GM12878 (cell line): ENCODE data around the gene ARHGAP6. TPM values are rescaled to one million over a fixed set of nuclear protein-coding genes. Genes with fewer than 3 reads are reported as not detected.

Source experiments
- ATAC-seq: fragments of 200-7000 bp; cut with Tn5 transposase; 3 replicates; pipeline ENCODE4 v1.9.1; 2020; ENCODE audit warnings: mild to moderate bottlenecking, moderate library complexity
- BruUV-seq: library from RNA; stranded (reverse); fragments of 400-500 nt; replicated peaks from 2 replicates; lab custom pipeline; 2021; lab: Mats Ljungman, UMichigan
- CTCF ChIA-PET: fragments of 300-600 bp; sonication (Branson Sonifier 250); formaldehyde crosslinking; extraction: SDS; loops from one replicate; lab custom pipeline; 2021; ENCODE audit warnings: inconsistent platforms; lab: Yijun Ruan, JAX
- POLR2A ChIA-PET: fragments of 350-600 bp; formaldehyde crosslinking; extraction: SDS; loops from one replicate; lab custom pipeline; 2021; ENCODE audit warnings: inconsistent platforms; lab: Charles Lee
- RAD21 ChIA-PET: fragments of 300-600 bp; sonication (Branson Sonifier 250); formaldehyde crosslinking; loops from one replicate; lab custom pipeline; 2023; ENCODE audit warnings: antibody characterized with exemption; ENCODE audit not compliant: unreplicated experiment; lab: Charles Lee
- SMC1A ChIA-PET: fragments of 300-600 bp; sonication (Branson Sonifier 250); formaldehyde crosslinking; loops from one replicate; lab custom pipeline; 2023; ENCODE audit not compliant: unreplicated experiment, uncharacterized antibody; lab: Charles Lee
- DNase-seq: peaks from one replicate; pipeline ENCODE4 v3.0.0-alpha.2; 2011; ENCODE audit warnings: low read depth, low spot score
- FAIRE-seq: peaks from 3 replicates; lab custom pipeline; 2011; peaks lifted over from hg19 to GRCh38; lab: Jason Lieb, UNC
- H2AFZ ChIP-seq: 2 replicates; pipeline ENCODE4 v1.6.0; 2011; ENCODE audit warnings: low read depth, low read length, control low read depth; ENCODE audit not compliant: control insufficient read depth
- H3K27ac ChIP-seq: 2 replicates; pipeline ENCODE4 v1.5.1; 2011; ENCODE audit warnings: control low read depth; ENCODE audit not compliant: control insufficient read depth, insufficient read depth
- H3K27me3 ChIP-seq, 2 experiments: replicated peaks in 1 of 2; 2 replicates each; pipeline versions ENCODE4 v1.6.0 to v1.6.1; 2011; ENCODE audit warnings: low read length in 1 of 2; ENCODE audit not compliant: control insufficient read depth in 2 of 2, insufficient read depth in 2 of 2
- H3K36me3 ChIP-seq, 2 experiments: 2 replicates each; pipeline ENCODE4 v1.5.1; 2011; ENCODE audit warnings: low read length in 1 of 2; ENCODE audit not compliant: control insufficient read depth in 2 of 2, insufficient read depth in 2 of 2
- H3K4me1 ChIP-seq: 2 replicates; pipeline ENCODE4 v1.6.1; 2011; ENCODE audit warnings: mild to moderate bottlenecking, low read length, moderate library complexity, mixed read lengths; ENCODE audit not compliant: control insufficient read depth, insufficient read depth
- H3K4me2 ChIP-seq: 2 replicates; pipeline ENCODE4 v1.6.0; 2011; ENCODE audit warnings: control low read depth; ENCODE audit not compliant: control insufficient read depth, insufficient read depth
- H3K4me3 ChIP-seq: fragments of 200-600 bp; sonication (generic); 2 replicates; pipeline ENCODE4 v1.5.1; 2016
- H3K79me2 ChIP-seq: 2 replicates; pipeline ENCODE4 v1.6.0; 2011; ENCODE audit warnings: low read length; ENCODE audit not compliant: control insufficient read depth, insufficient read depth
- H3K9ac ChIP-seq: 2 replicates; pipeline ENCODE4 v1.8.0; 2011; ENCODE audit warnings: low read length, control low read depth, mixed read lengths; ENCODE audit not compliant: control insufficient read depth, insufficient read depth
- H3K9me3 ChIP-seq: replicated peaks from 3 replicates; pipeline ENCODE4 v1.5.1; 2011; ENCODE audit warnings: mild to moderate bottlenecking, low read length; ENCODE audit not compliant: control insufficient read depth, insufficient read depth
- H4K20me1 ChIP-seq: 2 replicates; pipeline ENCODE4 v1.6.0; 2011; ENCODE audit not compliant: control insufficient read depth, insufficient read depth
- BMI1 ChIP-seq: fragments of 450-650 bp; IDR thresholded peaks from 2 replicates; pipeline ENCODE4 v1.6.1; 2016; ENCODE audit warnings: mild to moderate bottlenecking, moderate library complexity, borderline replicate concordance
- EP300 ChIP-seq, 2 experiments: fragments of 150-350 bp in 1 of 2; IDR thresholded peaks; 2 replicates each; pipeline ENCODE4 v1.6.1; 2011 to 2012; ENCODE audit warnings: low read depth in 2 of 2, low read length in 2 of 2, borderline replicate concordance in 1 of 2, improper control_type of control experiment in 1 of 2, inconsistent platforms in 1 of 2; ENCODE audit not compliant: control insufficient read depth in 1 of 2
- IRF4 ChIP-seq: IDR thresholded peaks from 2 replicates; pipeline ENCODE4 v1.6.1; 2011; ENCODE audit warnings: low read depth, low read length
- MXI1 ChIP-seq: fragments of 150-350 bp; IDR thresholded peaks from 2 replicates; pipeline ENCODE4 v1.6.1; 2011; ENCODE audit warnings: low read depth, mild to moderate bottlenecking, inconsistent platforms, low read length, improper control_type of control experiment
- SMARCA5 ChIP-seq: fragments of 450-650 bp; IDR thresholded peaks from 2 replicates; pipeline ENCODE4 v1.6.1; 2017; ENCODE audit warnings: mild to moderate bottlenecking
- WGBS: methylation state at CpG from one replicate; pipeline ENCODE4 v1.1.6; 2016; ENCODE audit warnings: low lambda C conversion rate; ENCODE audit not compliant: insufficient replicate concordance, insufficient coverage; ENCODE audit errors: missing lambda C conversion rate; 5-methylcytosine and 5-hydroxymethylcytosine counted together
- in situ Hi-C: fragments of 300-500 bp; cut with MboI; formaldehyde crosslinking; loops from 9 replicates; pipeline ENCODE4 v1.14.3; 2018; ENCODE audit warnings: mixed read lengths
- intact Hi-C: fragments of 100-400 bp; cut with micrococcal nuclease; formaldehyde crosslinking; loops from one replicate; pipeline ENCODE4 v1.14.2; 2022; ENCODE audit not compliant: unreplicated experiment
- polyA plus RNA-seq, 11 experiments: library from polyadenylated mRNA; depleted of rRNA in 4 of 11; unstranded in 6 of 11; stranded (reverse) in 5 of 11; fragments of >200 nt; fragmentation: Nextera tagmentation in 4 of 11; fragmentation: Illumina TruSeq in 1 of 11; extraction: Ambion mirVana in 4 of 11; extraction: Trizol in 1 of 11; gene quantifications; 1 replicate in 1 of 11; 2 replicates in 10 of 11; pipeline versions ENCODE4 v1.2.1 to v1.2.3, GENCODE V29; 2011 to 2016; ENCODE audit warnings: inconsistent platforms in 2 of 11, missing spikeins in 2 of 11, low read depth in 1 of 11
- total RNA-seq, 4 experiments: library from RNA; depleted of rRNA in 3 of 4; stranded (reverse); fragments of >200 nt in 3 of 4; fragmentation: Illumina TruSeq in 1 of 4; extraction: Trizol in 1 of 4; gene quantifications; 2 replicates each; pipeline versions ENCODE4 v1.2.1 to v1.2.3, GENCODE V29; 2013 to 2021

Gene ARHGAP6
- total and polyA plus RNA-seq, 10 of the 15 experiments (the other 5 are each of a cell fraction or from before 2014, with no cell fraction given) = 0.20 to 1.8 (median 0.76) TPM

DNA sequence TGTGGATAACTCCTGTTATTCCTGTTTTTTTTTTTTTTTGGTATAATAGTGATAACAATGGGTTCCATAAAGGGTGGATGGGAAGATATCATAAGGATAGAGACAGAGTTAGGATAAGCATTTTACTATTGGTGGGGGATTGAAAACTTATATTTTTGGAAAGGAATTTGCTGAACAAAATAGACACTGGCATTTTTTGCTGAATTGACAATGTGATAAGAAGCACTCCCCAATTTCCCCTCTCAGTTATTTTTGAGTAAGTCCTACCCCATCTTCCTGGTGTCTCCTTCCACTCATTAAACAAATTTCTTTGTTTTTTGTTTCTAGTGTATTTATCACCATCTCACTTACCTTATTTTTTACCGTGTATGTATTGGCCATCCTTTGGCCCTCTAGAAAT lies 316.7 kb downstream of the ARHGAP6 start:
- H2AFZ ChIP-seq = no peak overlapping the region
- H3K27ac ChIP-seq = no peak overlapping the region
- POLR2A ChIA-PET = no interaction called here
- no peak for FAIRE-seq
- intact Hi-C loops (no loop called here), in situ Hi-C loops (no loop called here)
- no peaks in the 10 kb centered on the region for H4K20me1 ChIP-seq
- no TSS peak for BruUV-seq
- no peak for TF ChIP-seq EP300 (IDR thresholded peaks at IDR 0.05; ENCODE audit: borderline replicate concordance in 1 of 2, control insufficient read depth in 1 of 2, low read depth in 2 of 2, low read length in 2 of 2)
- no peak for TF ChIP-seq BMI1
- TF ChIP-seq SMARCA5 = no peak
- H3K36me3 ChIP-seq = no peaks in the 10 kb centered on the region
- H3K9ac ChIP-seq = no peak overlapping the region
- H3K79me2 ChIP-seq = no peaks in the 10 kb centered on the region
- RAD21 ChIA-PET = no interaction called here
- DNase-seq = no peak
- CTCF ChIA-PET = no interaction called here
- ATAC-seq = no peak
- 5% methylated on average over 1 of the region's 1 CpG for WGBS
- no peaks in the 10 kb centered on the region for H3K9me3 ChIP-seq
- no peak overlapping the region for H3K4me2 ChIP-seq
- peaks cover 6% of the 10 kb centered on the region; the same call in 1 of the 2 replicates for H3K4me1 ChIP-seq
- SMC1A ChIA-PET = no interaction called here
- no peaks in the 10 kb centered on the region for H3K27me3 ChIP-seq
- H3K4me3 ChIP-seq = no peak overlapping the region

DNA sequence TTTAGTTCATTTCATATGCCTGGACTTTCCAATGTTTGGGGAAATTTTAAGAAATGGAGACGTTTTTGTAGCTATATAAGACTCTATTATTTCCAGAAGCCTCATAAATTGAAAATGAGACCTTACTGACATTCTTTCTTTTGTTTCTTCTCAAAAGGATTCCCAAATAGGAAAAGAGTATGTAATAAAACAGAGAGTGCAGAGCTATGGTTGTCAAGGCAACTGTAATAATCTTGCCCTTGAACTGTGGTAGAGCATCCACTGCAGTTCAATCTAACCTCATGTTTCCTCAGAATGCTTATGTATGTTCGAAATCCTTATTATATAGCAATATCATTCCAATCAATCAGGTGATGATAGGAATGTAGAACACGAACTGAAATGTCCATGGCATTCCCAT lies 318.4 kb downstream of the ARHGAP6 start:
- Histone ChIP-seq H3K9me3 (no peaks in the 10 kb centered on the region), H2AFZ (no peak overlapping the region), H4K20me1 (no peaks in the 10 kb centered on the region), H3K27me3 (no peaks in the 10 kb centered on the region), H3K4me2 (no peak overlapping the region), H3K4me3 (no peak overlapping the region), H3K79me2 (no peaks in the 10 kb centered on the region), H3K9ac (no peak overlapping the region), H3K27ac (no peak overlapping the region), H3K4me1 (peaks cover 6% of the 10 kb centered on the region; the same call in 1 of the 2 replicates), H3K36me3 (no peaks in the 10 kb centered on the region)
- 15% methylated on average over 3 of the region's 3 CpGs for WGBS
- in situ Hi-C loops = no loop called here
- POLR2A ChIA-PET = no interaction called here
- intact Hi-C loops = no loop called here
- CTCF ChIA-PET = interaction anchor here (0.8 kb wide), 1 partner anchor 34 kb away, joined by 3 read pairs; no protein-coding TSS in a partner anchor
- DNase-seq (no peak), FAIRE-seq (no peak), ATAC-seq (no peak)
- RAD21 ChIA-PET = no interaction called here
- SMC1A ChIA-PET = interaction anchor here (0.7 to 1.2 kb wide), 2 partner anchors 9 to 12 kb away, joined by 3 to 5 read pairs; no protein-coding TSS in a partner anchor
- BruUV-seq = no TSS peak
- TF ChIP-seq MXI1 (no peak), IRF4 (no peak)
